T-helper 22 cell (primary cell): ENCODE measurements around the gene ASXL2.
"Not testable (repeated sequence)": the region's sequence is repeated elsewhere in the genome, so short reads cannot be mapped to it uniquely, and the experiment has no call there.

Experiments used
- DNase-seq: peaks from one replicate; pipeline ENCODE4 v3.0.0-alpha.2; 2020; ENCODE audit warnings: low read depth

Gene ASXL2

DNA sequence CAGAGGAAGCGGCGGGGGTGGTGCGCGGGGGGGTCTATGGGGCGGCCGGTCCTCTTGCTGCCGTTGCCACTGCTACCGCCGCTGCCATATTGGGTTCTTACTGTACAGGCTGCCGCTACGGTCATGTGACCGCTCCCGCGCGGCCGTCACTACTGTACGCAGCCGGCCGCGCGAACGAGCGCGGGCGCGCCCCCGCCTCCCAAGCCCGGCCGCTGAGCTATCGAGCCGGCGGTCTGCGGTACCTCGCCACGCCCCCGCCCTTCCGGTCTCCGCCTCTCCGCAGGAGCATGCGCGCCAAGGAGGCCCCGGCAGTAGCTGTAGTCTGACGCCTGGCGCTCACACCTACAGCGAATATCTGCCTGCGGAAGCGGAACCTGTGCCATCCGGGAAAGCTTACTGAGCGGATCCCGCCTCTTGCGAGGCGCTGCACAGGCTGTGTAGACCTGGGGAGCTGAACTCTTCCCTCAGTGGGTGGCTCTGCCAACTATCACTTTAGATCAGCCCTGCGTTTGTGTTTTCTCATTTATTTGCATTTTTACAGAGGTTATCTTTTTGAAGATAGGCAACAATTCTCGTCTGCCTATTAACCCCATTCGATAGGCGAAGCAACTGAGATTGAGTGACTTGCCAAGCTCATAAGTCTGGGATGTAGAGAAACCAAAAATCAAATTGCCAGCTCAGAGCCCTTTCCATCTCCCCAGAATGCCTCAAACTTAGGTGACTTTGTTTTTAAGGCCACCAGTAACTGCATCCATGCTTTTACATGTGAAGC lies at the start of gene ASXL2:
ASXL2 (minus strand) TSS at position 127 of the 772 bp plus-strand sequence. CDS start 265 bp downstream, outside the sequence.
- peak; percentile 95 for DNase-seq

DNA sequence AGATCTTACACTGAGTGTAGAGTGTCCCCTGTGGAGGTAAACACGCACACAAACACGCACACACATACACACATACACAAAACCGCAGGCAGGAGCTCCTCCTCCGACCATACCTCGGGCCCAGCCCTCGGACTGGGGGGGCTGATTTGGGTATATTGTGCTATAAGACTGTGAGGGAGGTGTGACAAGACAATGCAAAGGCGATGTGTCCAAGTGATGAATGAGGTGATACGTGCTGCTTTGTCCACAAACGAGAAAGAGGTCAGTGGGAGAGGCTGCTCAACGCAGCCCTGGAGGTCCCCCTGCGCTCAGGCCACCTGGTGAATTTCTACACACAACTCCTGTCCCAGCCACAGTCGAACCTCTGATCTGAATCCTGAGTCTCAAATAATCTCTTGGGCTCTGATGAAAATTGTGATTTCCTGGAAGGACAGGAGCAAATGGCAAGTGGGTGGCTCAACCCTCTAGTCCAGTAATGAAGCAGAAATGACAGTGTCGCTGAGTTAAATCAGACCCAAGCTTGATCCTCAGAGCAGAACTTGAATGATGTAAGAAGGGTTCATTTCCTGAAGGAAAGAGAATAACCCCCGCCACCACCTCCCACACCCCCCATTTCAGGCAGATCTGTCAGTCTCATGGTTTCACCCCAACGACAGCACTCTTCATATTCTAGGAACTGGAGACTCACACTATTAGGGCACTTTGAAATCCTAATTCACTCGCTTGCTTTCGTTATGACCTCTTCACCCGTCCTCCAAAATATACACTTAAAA lies 48.9 kb upstream of the ASXL2 start:
- DNase-seq = no peak

DNA sequence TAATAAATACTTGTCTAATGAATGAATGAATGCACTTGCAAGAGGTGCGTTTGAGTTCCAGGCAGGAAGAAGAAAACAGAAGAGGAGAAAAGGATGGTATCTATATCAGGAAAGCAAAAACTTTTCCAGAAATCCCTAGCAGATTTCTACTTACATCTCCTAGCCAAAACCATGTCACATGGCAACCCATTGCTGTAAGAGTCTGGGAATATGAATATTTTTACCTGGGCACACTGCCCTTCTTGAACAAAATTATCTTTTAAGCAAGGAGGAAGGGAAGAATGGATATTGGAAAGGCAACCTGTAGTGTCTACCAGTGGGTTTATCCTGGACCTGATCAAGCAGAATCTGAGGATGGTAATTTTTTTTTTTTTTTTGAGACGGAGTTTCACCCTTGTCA lies 44.2 kb upstream of the ASXL2 start:
- no peak for DNase-seq

DNA sequence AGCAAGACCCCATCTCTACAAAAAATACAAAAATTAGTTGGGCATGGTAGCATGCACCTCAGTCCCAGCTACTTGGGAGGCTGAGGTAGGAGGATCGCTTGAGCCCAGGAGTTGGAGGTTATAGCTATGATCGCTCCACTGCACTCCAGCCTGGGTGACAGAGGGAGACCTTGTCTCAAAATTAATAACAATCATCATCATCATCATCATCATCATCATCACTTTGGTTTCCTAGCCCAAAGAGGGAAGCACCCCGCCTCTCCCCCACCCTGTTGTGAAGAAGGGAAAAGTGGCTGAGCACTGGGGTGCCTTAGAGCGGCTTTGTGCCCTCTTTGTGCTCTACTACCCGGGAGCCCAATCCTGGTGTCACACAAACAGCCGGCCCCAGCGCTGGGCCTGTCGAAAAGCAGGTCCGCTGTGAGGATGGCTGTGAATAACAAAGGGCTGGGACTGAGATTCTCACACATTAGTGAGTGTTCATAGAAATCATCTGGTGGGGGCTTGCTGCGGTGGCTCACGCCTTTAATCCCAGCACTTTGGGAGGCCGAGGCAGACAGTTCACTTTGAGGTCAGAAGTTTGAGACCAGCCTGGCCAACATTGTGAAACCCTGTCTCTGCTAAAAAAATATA lies 42.6 kb upstream of the ASXL2 start:
- DNase-seq = no peak

DNA sequence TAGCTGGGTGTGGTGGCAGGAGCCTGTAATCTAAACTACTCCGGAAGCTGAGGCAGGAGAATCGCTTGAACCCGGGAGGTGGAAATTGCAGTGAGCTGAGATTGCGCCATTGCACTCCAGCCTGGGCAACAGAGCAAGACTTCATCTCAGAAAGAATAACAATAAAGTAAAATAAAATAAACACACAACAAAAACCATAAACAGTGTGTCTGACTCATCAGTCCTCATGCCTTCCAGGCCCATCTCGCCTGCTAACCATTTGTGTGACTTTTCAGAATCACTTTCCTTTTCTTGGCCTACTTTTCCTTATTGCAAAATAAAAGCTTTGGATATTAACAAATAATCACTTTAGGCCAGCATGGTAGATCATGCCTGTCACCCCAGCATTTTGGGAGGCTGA lies 42.0 kb upstream of the ASXL2 start:
- DNase-seq = no peak

DNA sequence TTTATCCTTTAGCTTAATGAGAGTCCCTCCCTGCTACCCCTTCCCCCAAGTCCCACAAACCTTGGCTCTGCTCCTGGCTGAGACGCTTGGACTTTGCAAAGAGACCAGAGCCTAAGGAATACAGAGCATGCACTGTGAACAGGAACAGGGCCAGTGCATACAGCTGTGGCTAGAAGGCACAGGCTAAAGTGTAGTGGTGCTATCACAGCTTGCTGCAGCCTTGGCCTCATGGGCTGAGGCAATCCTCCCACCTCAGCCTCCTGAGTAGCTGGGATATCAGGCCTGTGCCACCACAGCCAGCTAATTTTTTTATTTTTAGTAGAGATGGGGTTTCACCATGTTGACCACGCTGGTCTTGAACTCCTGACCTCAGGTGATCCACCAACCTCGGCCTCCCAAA lies 39.5 kb upstream of the ASXL2 start:
- DNase-seq = no peak

DNA sequence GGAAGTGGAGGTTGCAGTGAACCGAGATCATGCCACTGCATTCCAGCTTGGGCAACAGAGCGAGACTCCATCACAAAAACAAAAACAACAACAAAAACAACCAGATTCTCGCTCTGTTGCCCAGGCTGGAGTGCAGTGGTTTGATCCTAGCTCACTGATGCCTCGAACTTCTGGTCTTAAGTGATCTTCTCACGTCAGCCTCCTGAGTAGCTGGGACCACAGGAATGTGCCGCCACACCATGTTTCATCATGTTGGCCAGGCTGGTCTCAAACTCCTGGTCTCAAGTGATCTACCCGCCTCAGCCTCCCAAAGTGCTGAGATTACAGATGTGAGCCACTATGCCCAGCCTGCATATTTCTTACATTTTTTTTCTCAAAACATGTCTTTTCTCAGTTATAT lies 39.1 kb upstream of the ASXL2 start:
- not testable (repeated sequence) for DNase-seq

DNA sequence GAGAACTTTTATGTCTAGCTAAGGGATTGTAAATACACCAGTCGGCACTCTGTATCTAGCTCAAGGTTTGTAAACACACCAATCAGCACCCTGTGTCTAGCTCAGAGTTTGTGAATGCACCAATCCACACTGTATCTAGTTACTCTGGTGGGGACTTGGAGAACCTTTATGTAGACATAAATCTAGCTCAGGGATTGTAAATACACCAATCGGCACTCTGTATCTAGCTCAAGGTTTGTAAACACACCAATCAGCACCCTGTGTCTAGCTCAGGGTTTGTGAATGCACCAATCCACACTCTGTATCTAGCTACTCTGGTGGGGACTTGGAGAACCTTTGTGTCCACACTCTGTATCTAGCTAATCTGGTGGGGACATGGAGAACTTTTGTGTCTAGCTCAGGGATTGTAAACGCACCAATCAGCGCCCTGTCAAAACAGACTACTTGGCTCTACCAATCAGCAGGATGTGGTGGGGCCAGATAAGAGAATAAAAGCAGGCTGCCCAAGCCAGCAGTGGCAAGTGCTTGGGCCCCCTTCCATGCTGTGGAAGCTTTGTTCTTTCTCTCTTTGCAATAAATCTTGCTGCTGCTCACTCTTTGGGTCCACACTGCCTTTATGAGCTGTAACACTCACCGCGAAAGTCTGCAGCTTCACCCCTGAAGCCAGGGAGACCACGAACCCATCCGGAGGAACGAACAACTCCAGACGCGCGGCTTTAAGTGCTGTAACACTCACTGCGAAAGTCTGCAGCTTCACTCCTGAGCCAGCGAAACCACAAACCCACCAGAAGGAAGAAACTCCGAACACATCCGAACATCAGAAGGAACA lies 37.9 kb upstream of the ASXL2 start:
- DNase-seq = peak; percentile 4

DNA sequence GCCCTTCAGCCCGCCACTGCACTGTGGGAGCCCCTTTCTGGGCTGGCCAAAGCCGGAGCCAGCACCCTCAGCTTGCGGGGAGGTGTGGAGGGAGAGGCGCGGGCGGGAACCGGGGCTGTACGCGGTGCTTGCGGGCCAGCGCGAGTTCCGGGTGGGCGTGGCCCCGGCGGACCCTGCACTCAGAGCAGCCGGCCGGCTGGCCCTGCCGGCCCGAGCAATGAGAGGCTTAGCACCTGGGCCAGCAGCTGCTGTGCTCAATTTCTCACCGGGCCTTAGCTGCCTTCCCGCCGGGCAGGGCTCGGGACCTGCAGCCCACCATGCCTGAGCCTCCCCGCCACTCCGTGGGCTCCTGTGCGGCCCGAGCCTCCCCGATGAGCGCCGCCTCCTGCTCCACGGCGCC lies 37.1 kb upstream of the ASXL2 start:
- DNase-seq = not testable (repeated sequence)

DNA sequence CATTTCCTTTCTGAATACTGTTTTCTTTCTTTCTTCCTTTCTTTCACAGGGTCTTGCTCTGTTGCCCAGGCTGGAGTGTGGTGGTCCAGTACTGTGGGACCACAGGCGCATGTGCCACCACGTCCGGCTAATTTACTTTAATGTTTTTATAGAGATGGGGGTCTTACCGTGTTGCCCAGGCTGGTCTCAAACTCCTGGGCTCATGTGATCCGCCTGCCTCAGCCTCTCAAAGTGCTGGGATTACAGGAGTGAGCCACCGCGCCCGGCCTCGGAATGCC lies 35.3 kb upstream of the ASXL2 start:
- DNase-seq = not testable (repeated sequence)

DNA sequence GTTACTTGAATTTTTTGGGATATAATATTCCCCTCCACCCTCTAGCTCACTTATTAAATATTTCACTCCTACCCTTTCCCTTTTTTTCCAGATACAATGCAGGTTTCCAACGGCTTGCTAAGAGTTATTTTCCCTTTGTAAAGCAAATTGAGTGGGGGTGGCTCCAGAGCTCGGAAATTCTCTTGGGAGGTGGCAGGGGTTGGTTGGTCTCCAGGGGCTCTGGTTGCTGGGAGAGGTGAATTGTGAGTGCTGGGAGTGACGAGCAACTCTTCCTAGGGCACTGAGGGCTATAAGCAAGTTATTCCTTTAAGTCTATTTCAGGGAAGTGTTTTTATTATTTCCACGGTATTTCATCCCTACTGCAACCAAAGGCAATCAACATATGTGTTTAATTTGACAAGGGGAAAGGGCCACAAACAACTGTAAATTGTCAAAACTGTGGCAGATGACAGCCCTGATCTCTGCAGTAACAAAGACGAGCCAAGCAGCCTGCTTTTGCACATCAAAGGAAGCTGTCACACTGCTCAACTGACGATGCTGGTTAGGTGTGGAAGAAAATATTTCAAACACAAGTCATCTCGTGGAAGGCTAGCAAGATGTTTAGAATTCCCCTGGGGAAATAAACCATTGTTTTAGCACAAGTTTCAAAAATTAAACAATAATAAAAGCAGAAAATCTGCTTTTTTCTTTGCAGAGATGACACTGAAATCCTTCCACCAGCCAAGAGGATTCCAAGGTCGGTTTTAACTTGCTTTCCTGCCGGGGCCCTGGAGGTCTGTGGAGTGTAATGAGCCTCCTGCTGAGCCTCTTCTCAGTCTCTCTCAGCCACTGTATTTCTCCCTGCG lies 34.8 kb upstream of the ASXL2 start:
- no peak for DNase-seq

DNA sequence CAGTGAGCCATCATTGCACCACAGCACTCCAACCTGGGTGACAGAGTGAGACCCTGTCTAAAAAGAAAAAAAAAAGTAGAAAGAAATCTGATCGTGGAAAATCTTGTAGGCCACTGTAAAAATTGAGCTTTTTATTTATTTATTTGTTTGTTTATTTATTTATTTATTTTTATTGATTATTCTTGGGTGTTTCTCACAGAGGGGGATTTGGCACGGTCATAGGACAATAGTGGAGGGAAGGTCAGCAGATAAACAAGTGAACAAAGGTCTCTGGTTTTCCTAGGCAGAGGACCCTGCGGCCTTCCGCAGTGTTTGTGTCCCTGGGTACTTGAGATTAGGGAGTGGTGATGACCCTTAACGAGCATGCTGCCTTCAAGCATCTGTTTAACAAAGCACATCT lies 31.3 kb upstream of the ASXL2 start:
- DNase-seq = not testable (repeated sequence)

DNA sequence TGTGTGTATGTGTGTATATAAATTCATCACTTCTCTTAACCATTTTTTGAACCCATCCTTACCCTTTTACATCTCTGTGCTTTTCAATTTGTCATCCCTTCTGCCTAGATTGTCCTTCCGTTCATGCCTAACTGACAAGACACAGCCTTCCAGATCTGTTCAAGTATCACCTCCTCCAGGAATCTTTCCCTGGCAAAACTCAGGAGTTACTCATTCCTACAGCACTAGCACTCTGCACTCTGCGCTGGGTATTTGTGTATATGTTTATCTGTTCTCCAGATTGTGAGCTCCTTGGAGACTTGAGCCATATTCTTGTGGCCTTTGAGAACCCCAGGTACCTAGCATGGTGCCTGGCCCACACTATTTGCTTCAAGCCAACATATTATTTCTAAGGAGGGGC lies 26.8 kb upstream of the ASXL2 start:
- no peak for DNase-seq

DNA sequence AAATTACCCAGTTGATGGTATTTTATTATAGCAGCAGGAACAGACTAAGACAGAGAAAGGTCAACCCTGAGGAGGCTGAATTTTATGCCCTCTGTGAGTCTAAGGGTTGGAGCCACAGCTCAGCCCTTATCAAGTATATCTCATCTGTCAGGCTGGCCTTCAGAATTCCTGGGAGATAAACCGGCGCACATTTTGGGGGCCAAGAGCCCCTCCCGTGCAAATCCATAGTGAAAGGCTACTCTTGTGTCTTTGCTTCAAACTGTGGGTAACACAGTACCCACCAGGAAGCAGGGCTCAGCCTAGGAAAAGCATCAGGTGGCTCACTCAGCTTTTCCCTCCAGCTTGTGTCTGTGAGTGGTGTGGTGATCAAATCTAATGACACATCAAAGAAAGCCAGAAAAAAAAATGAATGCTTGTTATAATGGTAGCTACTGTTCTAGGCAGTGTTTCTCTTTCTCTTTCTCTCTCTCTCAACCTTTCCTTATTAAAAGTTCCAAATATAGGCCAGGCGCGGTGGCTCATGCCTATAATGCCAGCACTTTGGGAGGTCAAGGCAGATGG lies 25.0 kb upstream of the ASXL2 start:
- DNase-seq = no peak

DNA sequence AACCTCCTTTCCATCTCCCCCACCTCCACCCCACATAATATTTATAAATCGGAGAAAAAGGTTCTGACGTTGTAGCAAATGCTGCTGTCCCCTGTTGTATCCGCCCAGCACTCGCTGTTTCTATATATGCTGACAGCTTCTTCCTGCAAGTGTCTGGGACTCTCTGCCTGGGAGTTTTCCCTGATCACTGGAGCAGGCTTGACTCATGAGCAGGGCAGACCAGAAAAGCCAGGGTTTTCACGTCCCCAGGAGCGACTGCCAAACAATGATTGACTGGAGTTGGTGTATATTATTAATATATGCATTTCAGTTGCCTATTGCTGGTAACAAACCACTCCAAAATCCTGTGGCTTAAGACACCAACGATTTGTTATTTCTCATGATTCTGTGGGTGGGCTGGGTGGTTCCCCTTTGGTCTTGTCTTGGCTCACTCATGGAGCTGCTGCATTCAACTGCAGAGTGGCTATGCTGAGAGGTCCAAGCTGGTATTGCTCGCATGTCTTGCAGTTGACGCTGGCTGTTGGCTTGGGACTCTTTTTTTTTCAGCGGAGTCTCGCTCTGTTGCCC lies 21.2 kb upstream of the ASXL2 start:
- no peak for DNase-seq

DNA sequence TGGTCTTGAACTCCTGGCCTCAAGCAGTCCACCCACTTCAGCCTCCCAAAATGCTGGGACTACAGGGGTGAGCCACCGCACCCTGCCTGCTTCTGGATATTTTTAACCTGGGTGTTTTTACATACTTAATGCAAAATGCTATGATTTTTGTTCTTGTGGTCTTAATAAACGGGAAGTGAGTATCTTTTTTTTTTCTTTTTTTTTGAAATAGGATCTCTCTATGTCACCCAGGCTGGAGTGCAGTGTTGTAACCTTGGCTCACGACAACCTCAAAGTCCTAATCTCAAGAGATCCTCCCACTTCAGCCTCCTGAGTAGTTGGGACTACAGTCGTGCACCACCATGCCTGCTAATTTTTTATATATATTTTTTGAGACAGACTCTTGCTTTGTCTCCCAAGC lies 19.2 kb upstream of the ASXL2 start:
- no peak for DNase-seq

DNA sequence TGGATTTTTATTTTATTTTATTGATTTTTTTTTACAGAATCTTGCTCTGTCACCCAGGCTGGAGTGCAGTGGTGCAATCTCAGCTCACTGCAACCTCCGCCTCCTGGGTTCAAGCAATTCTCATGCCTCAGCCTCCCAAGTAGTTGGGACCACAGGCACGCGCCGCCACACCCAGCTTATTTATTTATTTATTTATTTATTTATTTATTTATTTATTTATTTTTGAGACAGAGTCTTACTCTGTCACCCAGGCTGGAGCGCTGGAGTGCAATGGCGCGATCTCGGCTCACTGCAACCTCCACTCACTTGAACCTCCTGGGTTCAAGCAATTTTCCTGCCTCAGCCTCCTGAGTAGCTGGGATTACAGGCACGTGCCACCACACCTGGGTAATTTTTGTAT lies 18.0 kb upstream of the ASXL2 start:
- DNase-seq = not testable (repeated sequence)

DNA sequence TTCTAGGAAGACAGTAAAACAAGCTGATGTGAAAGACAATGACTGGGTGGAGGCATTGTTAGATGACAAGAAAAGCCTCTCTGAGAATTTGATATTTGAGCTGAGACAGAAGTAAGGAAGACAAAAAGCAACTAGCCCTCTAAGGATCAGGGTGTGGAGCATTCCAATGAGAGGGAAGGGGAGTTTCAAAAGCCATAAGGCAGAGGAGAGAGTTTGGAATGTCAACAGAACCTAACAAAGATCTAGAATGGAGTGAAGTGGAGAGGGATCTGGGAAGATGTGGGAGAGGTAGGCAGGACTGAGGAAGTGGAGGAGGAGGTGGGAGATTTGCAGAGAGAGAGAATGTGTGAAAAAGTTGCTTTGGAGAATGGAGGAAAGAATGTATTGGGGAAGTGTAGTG lies 17.3 kb upstream of the ASXL2 start:
- no peak for DNase-seq

DNA sequence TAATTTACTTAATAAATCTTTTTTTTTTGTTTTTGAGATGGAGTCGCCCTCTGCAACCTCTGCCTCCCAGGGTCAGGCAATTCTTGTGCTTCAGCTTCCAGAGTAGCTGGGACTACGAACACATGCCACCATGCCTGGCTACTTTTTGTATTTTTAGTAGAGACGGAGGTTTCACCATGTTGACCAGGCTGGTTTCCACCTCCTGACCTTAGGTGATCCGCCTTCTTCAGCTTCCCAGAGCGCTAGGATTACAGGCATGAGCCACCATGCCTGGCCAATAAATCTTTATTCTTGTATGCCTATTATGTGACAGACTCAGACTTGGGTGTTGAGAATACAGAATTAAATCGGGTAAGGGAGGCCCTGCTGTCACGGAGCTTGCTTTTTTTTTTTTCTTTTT lies 16.7 kb upstream of the ASXL2 start:
- no peak for DNase-seq

DNA sequence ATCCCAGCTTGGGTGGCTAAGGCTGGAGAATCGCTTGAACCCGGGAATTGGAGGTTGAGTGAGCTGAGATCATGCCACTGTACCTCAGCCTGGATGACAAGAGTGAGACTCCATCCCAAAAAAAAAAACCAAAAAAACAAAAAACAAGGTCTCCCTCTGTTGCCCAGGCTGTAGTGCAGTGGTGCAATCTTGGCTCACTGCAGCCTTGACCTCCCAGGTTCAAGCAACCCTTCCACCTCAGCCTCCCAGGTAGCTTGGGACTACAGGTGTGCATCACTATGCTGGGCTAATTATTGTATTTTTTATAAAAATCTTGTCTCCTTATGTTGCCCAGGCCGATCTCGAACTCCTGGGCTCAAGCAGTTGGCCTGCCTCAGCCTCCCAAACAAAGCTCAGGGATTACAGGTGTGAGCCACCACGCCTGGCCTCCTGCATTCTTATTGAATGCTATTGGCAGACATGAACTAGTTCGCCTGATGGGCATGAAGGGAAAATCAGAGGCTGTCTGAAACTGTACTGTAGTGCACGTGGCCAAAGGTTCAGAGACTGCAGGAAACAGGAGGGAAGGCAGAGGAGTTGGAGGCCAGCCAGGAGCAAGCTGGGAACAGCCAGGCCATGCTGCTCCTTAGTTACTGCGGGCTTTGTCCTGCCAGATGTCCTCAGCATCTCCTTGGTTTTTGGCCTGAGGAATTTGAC lies 16.0 kb upstream of the ASXL2 start:
- DNase-seq = no peak
